ENCODE measurements around the gene RHOBTB1.
"Not testable (repeated sequence)": the region's sequence is repeated elsewhere in the genome, so short reads cannot be mapped to it uniquely, and the experiment has no call there.

The RHOBTB1 gene

GRCh38 chr10:60856405-60856804, 87.6 kb downstream of the RHOBTB1 start:
- DNase-seq, result no peak

GRCh38 chr10:60853637-60854036, 90.3 kb downstream of the RHOBTB1 start:
- no peak for DNase-seq

GRCh38 chr10:60853107-60853506, 90.9 kb downstream of the RHOBTB1 start:
- DNase-seq, result no peak

GRCh38 chr10:60849740-60850139, 94.2 kb downstream of the RHOBTB1 start:
- no peak for DNase-seq

GRCh38 chr10:60849217-60849616, 94.8 kb downstream of the RHOBTB1 start:
- no peak for DNase-seq

- no peak for DNase-seq
Measured at GRCh38 chr10:60848680-60849079, 95.3 kb downstream of the RHOBTB1 start.

GRCh38 chr10:60848126-60848525, 95.9 kb downstream of the RHOBTB1 start:
- DNase-seq, result no peak

- DNase-seq, result no peak
Measured at GRCh38 chr10:60846173-60846572, 97.8 kb downstream of the RHOBTB1 start.

- no peak for DNase-seq
Measured at GRCh38 chr10:60845038-60845437, 98.9 kb downstream of the RHOBTB1 start.

- no peak for DNase-seq
Measured at GRCh38 chr10:60842694-60843093, 101.3 kb downstream of the RHOBTB1 start.

- not testable (repeated sequence) for DNase-seq
Measured at GRCh38 chr10:60841227-60841626, 102.8 kb downstream of the RHOBTB1 start.

- no peak for DNase-seq
Measured at GRCh38 chr10:60835049-60835448, 108.9 kb downstream of the RHOBTB1 start.

GRCh38 chr10:60834401-60834800, 109.6 kb downstream of the RHOBTB1 start:
- DNase-seq, result no peak

GRCh38 chr10:60832136-60832535, 111.8 kb downstream of the RHOBTB1 start:
- not testable (repeated sequence) for DNase-seq

GRCh38 chr10:60828489-60828852, 115.5 kb downstream of the RHOBTB1 start:
- DNase-seq, result no peak

- DNase-seq, result no peak
Measured at GRCh38 chr10:60827791-60828488, 116.0 kb downstream of the RHOBTB1 start.

- DNase-seq, result no peak
Measured at GRCh38 chr10:60825520-60825919, 118.5 kb downstream of the RHOBTB1 start.

- no peak for DNase-seq
Measured at GRCh38 chr10:60823324-60823723, 120.7 kb downstream of the RHOBTB1 start.

GRCh38 chr10:60822809-60823208, 121.2 kb downstream of the RHOBTB1 start:
- no peak for DNase-seq

- no peak for DNase-seq
Measured at GRCh38 chr10:60821656-60822055, 122.3 kb downstream of the RHOBTB1 start.

GRCh38 chr10:60820093-60820754, 123.8 kb downstream of the RHOBTB1 start:
- no peak for DNase-seq

All from NCI-H1105 (cell line).